ENCODE measurements around the gene GSTK1.

- TF ChIP-seq CTCF (IDR thresholded peaks at IDR 0.05) (no peak), POLR2A (IDR thresholded peaks at IDR 0.05) (no peak)
Measured at GRCh38 chr7:143285806-143286521, 22.7 kb downstream of the GSTK1 start.

All from thyroid gland (tissue), 4 donors.